Vagina (tissue), 2 donors: ENCODE results near the gene KRT13. TPM values are rescaled to one million over a fixed set of nuclear protein-coding genes. Genes with fewer than 3 reads are reported as not detected.

ENCODE experiments used
- DNase-seq, 2 donors: peaks; one replicate each; pipeline ENCODE4 v3.0.0-alpha.2; 2017; ENCODE audit errors: extremely low spot score in 2 of 2
- H3K27ac ChIP-seq: fragments of 200-600 bp; sonication (generic); one replicate; pipeline ENCODE4 v1.5.1; 2019
- H3K27me3 ChIP-seq: fragments of 200-600 bp; sonication (generic); one replicate; pipeline ENCODE4 v1.5.1; 2019
- H3K36me3 ChIP-seq, 2 donors: fragments of 200-600 bp; sonication (generic); one replicate each; pipeline ENCODE4 v1.5.1; 2017 to 2019
- H3K4me1 ChIP-seq: fragments of 200-600 bp; sonication (generic); one replicate; pipeline ENCODE4 v1.5.1; 2019
- H3K4me3 ChIP-seq, 2 donors: fragments of 200-600 bp; sonication (generic); 1 replicate in 1 of 2; 2 replicates in 1 of 2; pipeline ENCODE4 v1.5.1; 2016 to 2019
- H3K9me3 ChIP-seq: fragments of 200-600 bp; sonication (generic); one replicate; pipeline ENCODE4 v1.5.1; 2019
- POLR2A ChIP-seq, 2 donors: fragments of 450-650 bp; IDR thresholded peaks; one replicate each; pipeline ENCODE4 v1.6.1; 2017; ENCODE audit warnings: antibody characterized with exemption in 2 of 2, mild to moderate bottlenecking in 2 of 2, moderate library complexity in 2 of 2
- POLR2AphosphoS5 ChIP-seq, 2 donors: sonication (generic); formaldehyde crosslinking; IDR thresholded peaks; one replicate each; pipeline ENCODE4 v1.9.0; 2017; ENCODE audit warnings: antibody characterized with exemption in 2 of 2, mild to moderate bottlenecking in 2 of 2, low read depth in 1 of 2; ENCODE audit not compliant: insufficient read depth in 1 of 2
- intact Hi-C: fragments of 100-400 bp; cut with DNase I; formaldehyde crosslinking; loops from one replicate; pipeline ENCODE4 v1.15.1; 2023
- total RNA-seq: library from RNA; depleted of rRNA; stranded (reverse); fragments of >200 nt; gene quantifications from one replicate; pipeline ENCODE4 v1.2.3, GENCODE V29; 2016
- TF ChIP-seq, protein P1 (sequence below), 3 experiments: fragments of 450-650 bp in 2 of 3; fragments of 200-600 bp in 1 of 3; sonication (generic) in 1 of 3; IDR thresholded peaks; one replicate each; pipeline ENCODE4 v1.5.1; 2017 to 2019; ENCODE audit warnings: antibody characterized with exemption in 3 of 3, mild to moderate bottlenecking in 2 of 3, moderate library complexity in 2 of 3

KRT13 gene
- total RNA-seq, 1 donor from 2014 or later, result 10,968 TPM

DNA sequence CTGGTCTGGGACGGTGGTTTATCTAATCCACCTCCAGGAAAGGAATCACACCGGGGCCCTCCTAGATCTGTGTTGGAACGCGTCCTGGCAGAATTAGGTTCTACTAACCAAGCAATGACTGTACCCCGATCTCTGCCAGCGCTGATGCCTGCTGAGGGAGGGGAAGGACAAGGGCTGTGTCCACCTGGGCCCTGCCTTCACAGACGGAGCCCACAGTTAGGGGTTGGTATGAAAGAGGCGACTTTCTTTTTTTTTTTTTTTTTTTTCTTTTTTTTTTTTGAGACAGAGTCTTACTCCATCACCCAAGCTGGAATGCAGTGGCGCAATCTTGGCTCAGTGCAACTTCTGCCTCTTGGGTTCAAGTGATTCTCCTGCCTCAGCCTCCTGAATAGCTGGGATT is 32.6 kb upstream of the KRT13 start:
- TF ChIP-seq POLR2A (IDR thresholded peaks at IDR 0.05) (no peak), POLR2AphosphoS5 (IDR thresholded peaks at IDR 0.05; ENCODE audit: insufficient read depth in 1 of 2, low read depth in 1 of 2) (no peak)
- TF ChIP-seq, protein P1, sequence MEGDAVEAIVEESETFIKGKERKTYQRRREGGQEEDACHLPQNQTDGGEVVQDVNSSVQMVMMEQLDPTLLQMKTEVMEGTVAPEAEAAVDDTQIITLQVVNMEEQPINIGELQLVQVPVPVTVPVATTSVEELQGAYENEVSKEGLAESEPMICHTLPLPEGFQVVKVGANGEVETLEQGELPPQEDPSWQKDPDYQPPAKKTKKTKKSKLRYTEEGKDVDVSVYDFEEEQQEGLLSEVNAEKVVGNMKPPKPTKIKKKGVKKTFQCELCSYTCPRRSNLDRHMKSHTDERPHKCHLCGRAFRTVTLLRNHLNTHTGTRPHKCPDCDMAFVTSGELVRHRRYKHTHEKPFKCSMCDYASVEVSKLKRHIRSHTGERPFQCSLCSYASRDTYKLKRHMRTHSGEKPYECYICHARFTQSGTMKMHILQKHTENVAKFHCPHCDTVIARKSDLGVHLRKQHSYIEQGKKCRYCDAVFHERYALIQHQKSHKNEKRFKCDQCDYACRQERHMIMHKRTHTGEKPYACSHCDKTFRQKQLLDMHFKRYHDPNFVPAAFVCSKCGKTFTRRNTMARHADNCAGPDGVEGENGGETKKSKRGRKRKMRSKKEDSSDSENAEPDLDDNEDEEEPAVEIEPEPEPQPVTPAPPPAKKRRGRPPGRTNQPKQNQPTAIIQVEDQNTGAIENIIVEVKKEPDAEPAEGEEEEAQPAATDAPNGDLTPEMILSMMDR (IDR thresholded peaks at IDR 0.05), result no peak
- DNase-seq, result no peak
- no peak overlapping the region for H3K27ac ChIP-seq
- no peak overlapping the region for H3K4me3 ChIP-seq
- no peaks in the 10 kb centered on the region for H3K36me3 ChIP-seq
- no peaks in the 10 kb centered on the region for H3K27me3 ChIP-seq
- peaks cover 23% of the 10 kb centered on the region for H3K4me1 ChIP-seq
- H3K9me3 ChIP-seq, result no peaks in the 10 kb centered on the region
- intact Hi-C loops, result no loop called here

DNA sequence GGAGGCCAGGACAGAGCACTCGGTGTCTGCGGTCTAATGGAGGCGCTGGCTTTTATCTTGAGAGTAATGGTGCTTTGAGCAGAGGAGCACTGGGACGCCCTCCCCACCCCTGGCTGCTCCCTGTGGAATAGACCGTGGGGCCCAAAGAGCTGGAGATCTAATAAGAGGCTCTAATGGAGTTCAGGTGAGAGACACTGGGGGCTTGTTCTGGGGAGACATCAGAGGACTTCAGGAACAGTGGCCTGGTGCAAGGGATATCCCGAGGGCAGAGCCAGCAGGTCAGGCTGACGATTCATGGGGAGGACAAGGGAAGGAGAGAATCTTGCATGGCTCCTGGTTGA is 32.2 kb upstream of the KRT13 start:
- Histone ChIP-seq H3K27me3 (no peaks in the 10 kb centered on the region), H3K27ac (no peak overlapping the region), H3K4me3 (no peak overlapping the region), H3K36me3 (no peaks in the 10 kb centered on the region), H3K9me3 (no peaks in the 10 kb centered on the region), H3K4me1 (peaks cover 23% of the 10 kb centered on the region)
- TF ChIP-seq, protein P1 (IDR thresholded peaks at IDR 0.05), result no peak
- TF ChIP-seq POLR2AphosphoS5 (IDR thresholded peaks at IDR 0.05; ENCODE audit: insufficient read depth in 1 of 2, low read depth in 1 of 2) (no peak), POLR2A (IDR thresholded peaks at IDR 0.05) (no peak)
- DNase-seq, result no peak
- intact Hi-C loops, result no loop called here

DNA sequence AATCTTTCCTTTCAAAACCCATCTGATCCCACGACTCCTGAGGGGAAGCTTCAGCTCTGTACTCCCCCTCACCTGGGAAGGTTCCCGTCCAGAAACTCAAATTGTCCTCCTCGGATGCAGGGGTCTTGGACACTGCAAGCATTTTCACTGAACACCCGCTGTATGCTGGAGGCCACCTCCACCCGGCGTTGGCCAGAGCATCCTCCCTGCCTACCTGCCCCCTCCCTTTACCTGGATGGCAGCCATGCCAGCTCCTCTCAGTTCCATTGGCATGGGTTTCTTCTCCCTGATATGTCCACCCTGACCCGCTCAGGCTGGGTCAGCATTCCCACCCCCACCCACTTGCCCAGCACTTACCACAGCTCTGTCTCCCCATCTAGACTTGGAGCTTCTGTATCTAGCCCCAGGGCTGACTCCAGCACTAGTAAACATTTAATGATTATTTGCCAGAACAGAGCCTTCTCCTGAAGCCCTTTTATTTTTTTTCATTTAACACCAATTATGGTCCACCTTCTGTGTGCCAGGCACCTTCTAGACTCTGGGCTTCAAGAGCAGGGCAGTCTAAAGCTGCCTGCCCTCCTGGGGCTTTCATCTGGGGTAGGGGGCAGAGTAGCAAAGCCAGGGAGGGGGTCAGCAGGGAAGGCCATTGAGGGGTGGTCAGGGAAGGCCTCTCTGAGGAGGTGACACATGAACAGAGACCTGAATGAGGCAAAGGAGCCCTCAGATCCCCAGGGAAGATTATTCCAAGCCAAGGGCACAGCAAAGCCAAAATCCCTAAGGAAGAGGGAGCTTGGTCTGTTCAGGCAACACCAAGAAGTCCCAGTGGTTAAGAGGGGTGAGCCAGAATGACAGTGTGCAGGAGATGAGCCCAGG is 31.6 kb upstream of the KRT13 start:
- intact Hi-C loops, result no loop called here
- Histone ChIP-seq H3K9me3 (no peaks in the 10 kb centered on the region), H3K27me3 (no peaks in the 10 kb centered on the region), H3K27ac (no peak overlapping the region), H3K4me1 (peaks cover 23% of the 10 kb centered on the region), H3K36me3 (no peaks in the 10 kb centered on the region), H3K4me3 (no peak overlapping the region)
- no peak for DNase-seq
- TF ChIP-seq POLR2AphosphoS5 (IDR thresholded peaks at IDR 0.05; ENCODE audit: insufficient read depth in 1 of 2, low read depth in 1 of 2) (no peak), POLR2A (IDR thresholded peaks at IDR 0.05) (no peak)
- TF ChIP-seq, protein P1 (IDR thresholded peaks at IDR 0.05), result no peak

DNA sequence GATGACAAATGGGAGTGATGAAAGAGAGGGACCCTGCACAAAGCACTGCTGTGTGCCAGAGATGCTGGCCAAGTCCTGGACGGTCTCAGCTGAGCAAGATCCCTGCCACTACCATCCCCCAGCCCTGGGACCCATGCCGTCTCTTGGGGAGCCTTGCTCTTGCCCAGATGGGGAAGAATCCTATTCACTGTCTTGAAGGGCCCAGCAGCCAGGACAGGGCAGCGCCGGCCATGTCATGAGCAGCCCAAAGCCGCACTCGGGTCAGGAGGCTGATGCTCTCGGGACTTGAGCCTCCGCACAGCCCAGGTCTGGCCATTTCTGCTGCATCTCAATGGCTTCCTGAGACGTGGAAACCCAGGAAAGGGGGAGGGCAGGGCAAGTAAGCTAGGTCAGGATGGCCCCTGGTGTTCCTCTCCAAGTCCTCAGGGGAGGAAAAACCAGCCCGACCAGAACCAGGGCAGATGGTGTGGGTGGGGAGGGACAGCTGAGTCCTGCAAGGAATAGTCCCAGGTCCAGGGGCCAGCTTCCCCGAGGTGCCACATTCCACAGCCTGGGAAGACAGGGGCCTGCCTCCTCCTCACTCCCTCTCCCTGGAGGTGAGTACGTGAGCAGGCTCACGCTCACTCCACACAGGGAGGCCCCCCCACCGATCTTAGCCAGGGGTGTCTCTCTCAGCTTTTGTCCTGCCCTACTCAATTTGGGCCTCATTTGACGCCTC is 30.5 kb upstream of the KRT13 start:
- TF ChIP-seq, protein P1 (IDR thresholded peaks at IDR 0.05), result no peak
- no peak for TF ChIP-seq POLR2AphosphoS5 (IDR thresholded peaks at IDR 0.05; ENCODE audit: insufficient read depth in 1 of 2, low read depth in 1 of 2)
- no peak for TF ChIP-seq POLR2A (IDR thresholded peaks at IDR 0.05)
- no peak for DNase-seq
- Histone ChIP-seq H3K36me3 (no peaks in the 10 kb centered on the region), H3K4me3 (no peak overlapping the region), H3K4me1 (peaks cover 23% of the 10 kb centered on the region), H3K27ac (no peak overlapping the region), H3K9me3 (no peaks in the 10 kb centered on the region), H3K27me3 (no peaks in the 10 kb centered on the region)
- intact Hi-C loops, result no loop called here
